ENCODE measurements around the gene DCC. TPM values are rescaled to one million over a fixed set of nuclear protein-coding genes. Genes with fewer than 3 reads are reported as not detected.
A peak's percentile ranks its signal among the peaks of the same experiment; 100 is the strongest.

Gene DCC
- polyA plus RNA-seq, 1 of the 3 experiments (the other 2 are of a cell fraction): 0.20 TPM

- Histone ChIP-seq H4K20me1 (ENCODE audit: insufficient read depth) (no peaks in the 10 kb centered on the region), H2AFZ (ENCODE audit: low read depth) (no peak overlapping the region), H3K27me3 (ENCODE audit: insufficient read depth) (no peaks in the 10 kb centered on the region), H3K9me3 (no peaks in the 10 kb centered on the region), H3K9me2 (no peaks in the 10 kb centered on the region), H3K4me1 (ENCODE audit: control insufficient read depth in 1 of 2, insufficient read depth in 2 of 2, low read depth in 1 of 2, low read length in 1 of 2) (no peaks in the 10 kb centered on the region), H3K4me2 (no peak overlapping the region), H3K4me3 (ENCODE audit: low read depth in 2 of 2, low read length in 1 of 2) (no peak overlapping the region), H3K9ac (no peak overlapping the region), H3F3A (replicated peaks; ENCODE audit: insufficient read depth) (no peaks in the 10 kb centered on the region), H3K27ac (ENCODE audit: low read depth in 2 of 2, low read length in 1 of 2) (no peak overlapping the region), H3K36me3 (replicated peaks in 1 of 2; ENCODE audit: control insufficient read depth in 1 of 2, insufficient read depth in 2 of 2, low read length in 1 of 2) (no peaks in the 10 kb centered on the region), H3K79me2 (ENCODE audit: insufficient read depth) (no peaks in the 10 kb centered on the region)
- ChIA-PET CTCF (no interaction called here), POLR2A (no interaction called here)
- no peak for DNase-seq
- TF ChIP-seq TEAD4 (IDR thresholded peaks at IDR 0.05; ENCODE audit: borderline replicate concordance, insufficient read depth): no peak
- TF ChIP-seq ELF1 (IDR thresholded peaks at IDR 0.05): no peak
- TF ChIP-seq RCOR1 (IDR thresholded peaks at IDR 0.05; ENCODE audit: low read length): no peak
- TF ChIP-seq POLR2AphosphoS5 (IDR thresholded peaks at IDR 0.05; ENCODE audit: low read depth, low read length): no peak
- TF ChIP-seq EZH2phosphoT487 (IDR thresholded peaks at IDR 0.05; ENCODE audit: borderline replicate concordance, low read depth): no peak
- no peak for TF ChIP-seq FOXJ3 (CRISPR knock-in tag; IDR thresholded peaks at IDR 0.05)
- TF ChIP-seq, protein P1, sequence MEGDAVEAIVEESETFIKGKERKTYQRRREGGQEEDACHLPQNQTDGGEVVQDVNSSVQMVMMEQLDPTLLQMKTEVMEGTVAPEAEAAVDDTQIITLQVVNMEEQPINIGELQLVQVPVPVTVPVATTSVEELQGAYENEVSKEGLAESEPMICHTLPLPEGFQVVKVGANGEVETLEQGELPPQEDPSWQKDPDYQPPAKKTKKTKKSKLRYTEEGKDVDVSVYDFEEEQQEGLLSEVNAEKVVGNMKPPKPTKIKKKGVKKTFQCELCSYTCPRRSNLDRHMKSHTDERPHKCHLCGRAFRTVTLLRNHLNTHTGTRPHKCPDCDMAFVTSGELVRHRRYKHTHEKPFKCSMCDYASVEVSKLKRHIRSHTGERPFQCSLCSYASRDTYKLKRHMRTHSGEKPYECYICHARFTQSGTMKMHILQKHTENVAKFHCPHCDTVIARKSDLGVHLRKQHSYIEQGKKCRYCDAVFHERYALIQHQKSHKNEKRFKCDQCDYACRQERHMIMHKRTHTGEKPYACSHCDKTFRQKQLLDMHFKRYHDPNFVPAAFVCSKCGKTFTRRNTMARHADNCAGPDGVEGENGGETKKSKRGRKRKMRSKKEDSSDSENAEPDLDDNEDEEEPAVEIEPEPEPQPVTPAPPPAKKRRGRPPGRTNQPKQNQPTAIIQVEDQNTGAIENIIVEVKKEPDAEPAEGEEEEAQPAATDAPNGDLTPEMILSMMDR (IDR thresholded peaks at IDR 0.05): no peak
- TF ChIP-seq GATA2 (CRISPR knock-in tag; IDR thresholded peaks at IDR 0.05): no peak
- TF ChIP-seq RAD21 (IDR thresholded peaks at IDR 0.05; ENCODE audit: low read length): no peak
- no peak for TF ChIP-seq MXI1 (IDR thresholded peaks at IDR 0.05; ENCODE audit: low read depth, low read length)
- TF ChIP-seq IRF3 (IDR thresholded peaks at IDR 0.05; ENCODE audit: low read depth, low read length): no peak
- TF ChIP-seq NRF1 (IDR thresholded peaks at IDR 0.05; ENCODE audit: low read depth, low read length): no peak
- WGBS (ENCODE audit: low lambda C conversion rate): 0% methylated on average over 2 of the region's 2 CpGs
These were observed 605.6 kb downstream of the DCC start for GRCh38 chr18:52945552-52945951.

- WGBS (ENCODE audit: low lambda C conversion rate): 57% methylated on average over 1 of the region's 1 CpG
- peak; percentile 12 for DNase-seq
- CTCF ChIA-PET: interaction anchor here (0.9 kb wide), 1 partner anchor 432 kb away, joined by 3 read pairs; no protein-coding TSS in a partner anchor
- Histone ChIP-seq H4K20me1 (ENCODE audit: insufficient read depth) (no peaks in the 10 kb centered on the region), H3F3A (replicated peaks; ENCODE audit: insufficient read depth) (no peaks in the 10 kb centered on the region), H3K4me1 (ENCODE audit: control insufficient read depth in 1 of 2, insufficient read depth in 2 of 2, low read depth in 1 of 2, low read length in 1 of 2) (no peaks in the 10 kb centered on the region), H3K27me3 (ENCODE audit: insufficient read depth) (no peaks in the 10 kb centered on the region), H3K9me3 (0 out of 2 replicates have a peak, but pooled peaks cover 3% of the 10 kb centered on the region), H3K9me2 (no peaks in the 10 kb centered on the region), H3K36me3 (replicated peaks in 1 of 2; ENCODE audit: control insufficient read depth in 1 of 2, insufficient read depth in 2 of 2, low read length in 1 of 2) (no peaks in the 10 kb centered on the region), H3K4me3 (ENCODE audit: low read depth in 2 of 2, low read length in 1 of 2) (no peak overlapping the region), H3K27ac (ENCODE audit: low read depth in 2 of 2, low read length in 1 of 2) (no peak overlapping the region), H3K9ac (no peak overlapping the region), H3K4me2 (no peak overlapping the region), H2AFZ (ENCODE audit: low read depth) (no peak overlapping the region), H3K79me2 (ENCODE audit: insufficient read depth) (no peaks in the 10 kb centered on the region)
- POLR2A ChIA-PET: no interaction called here
- TF ChIP-seq POLR2AphosphoS5 (IDR thresholded peaks at IDR 0.05; ENCODE audit: low read depth, low read length) (no peak), RXRA (IDR thresholded peaks at IDR 0.05; ENCODE audit: borderline replicate concordance, low read depth) (no peak), GABPA (IDR thresholded peaks at IDR 0.05; ENCODE audit: low read depth) (no peak), MEF2A (IDR thresholded peaks at IDR 0.05; ENCODE audit: borderline replicate concordance, low read depth) (no peak), NRF1 (IDR thresholded peaks at IDR 0.05; ENCODE audit: low read depth, low read length) (no peak), GATA2 (CRISPR knock-in tag; IDR thresholded peaks at IDR 0.05) (no peak), TCF12 (IDR thresholded peaks at IDR 0.05) (no peak), RCOR1 (IDR thresholded peaks at IDR 0.05; ENCODE audit: low read length) (no peak), REST (IDR thresholded peaks at IDR 0.05; ENCODE audit: low read depth, low read length) (no peak)
- TF ChIP-seq, protein P2, sequence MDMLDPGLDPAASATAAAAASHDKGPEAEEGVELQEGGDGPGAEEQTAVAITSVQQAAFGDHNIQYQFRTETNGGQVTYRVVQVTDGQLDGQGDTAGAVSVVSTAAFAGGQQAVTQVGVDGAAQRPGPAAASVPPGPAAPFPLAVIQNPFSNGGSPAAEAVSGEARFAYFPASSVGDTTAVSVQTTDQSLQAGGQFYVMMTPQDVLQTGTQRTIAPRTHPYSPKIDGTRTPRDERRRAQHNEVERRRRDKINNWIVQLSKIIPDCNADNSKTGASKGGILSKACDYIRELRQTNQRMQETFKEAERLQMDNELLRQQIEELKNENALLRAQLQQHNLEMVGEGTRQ (IDR thresholded peaks at IDR 0.05; ENCODE audit: borderline replicate concordance, low read depth, low read length): no peak
These were observed 609.0 kb downstream of the DCC start for GRCh38 chr18:52948868-52949444.
